ENCODE measurements around the gene PTK6.
"Not testable (repeated sequence)": the region's sequence is repeated elsewhere in the genome, so short reads cannot be mapped to it uniquely, and the experiment has no call there.

The PTK6 gene

GRCh38 chr20:63491635-63492230, 45.4 kb downstream of the PTK6 start:
- DNase-seq: no peak

- DNase-seq: no peak
These were observed 46.1 kb downstream of the PTK6 start for GRCh38 chr20:63491078-63491477.

GRCh38 chr20:63490416-63490815, 46.8 kb downstream of the PTK6 start:
- DNase-seq: no peak

- DNase-seq: no peak
These were observed 48.6 kb downstream of the PTK6 start for GRCh38 chr20:63488315-63489251.

- DNase-seq: no peak
These were observed 49.4 kb downstream of the PTK6 start for GRCh38 chr20:63487781-63488241.

GRCh38 chr20:63487116-63487764, 49.9 kb downstream of the PTK6 start:
- no peak for DNase-seq

- DNase-seq: no peak
These were observed 50.8 kb downstream of the PTK6 start for GRCh38 chr20:63486300-63486855.

GRCh38 chr20:63484651-63485403, 52.3 kb downstream of the PTK6 start:
- DNase-seq: no peak

GRCh38 chr20:63484236-63484635, 52.9 kb downstream of the PTK6 start:
- DNase-seq: no peak

- DNase-seq: no peak
These were observed 53.3 kb downstream of the PTK6 start for GRCh38 chr20:63483834-63484233.

- DNase-seq: no peak
These were observed 55.1 kb downstream of the PTK6 start for GRCh38 chr20:63482021-63482587.

- no peak for DNase-seq
These were observed 55.7 kb downstream of the PTK6 start for GRCh38 chr20:63481503-63481902.

GRCh38 chr20:63479695-63480419, 57.3 kb downstream of the PTK6 start:
- DNase-seq: not testable (repeated sequence)

- no peak for DNase-seq
These were observed 58.6 kb downstream of the PTK6 start for GRCh38 chr20:63478346-63479302.
